ENCODE results near the gene AQR.

DNA sequence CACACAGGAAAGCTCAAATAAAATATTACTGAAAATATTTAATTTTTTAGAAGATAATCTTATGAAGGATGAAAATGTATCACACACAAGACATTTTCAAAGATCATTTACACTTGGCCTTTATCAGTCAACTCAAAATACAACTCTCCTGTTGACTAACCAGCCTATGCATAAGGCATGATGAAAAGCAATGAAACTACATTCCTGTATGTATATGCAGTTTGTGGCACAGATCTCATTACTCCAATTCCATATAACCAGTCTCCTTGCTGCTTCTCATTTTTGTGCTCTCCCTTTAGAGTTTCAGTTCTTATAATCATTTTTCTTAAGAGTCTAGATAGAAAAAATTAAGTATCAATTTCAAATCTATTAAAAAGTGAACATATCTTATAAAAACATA lies 25.8 kb downstream of the AQR start:
- TF ChIP-seq RAD21 (IDR thresholded peaks at IDR 0.05; ENCODE audit: low read depth), result no peak
- no peak for TF ChIP-seq CTCF (IDR thresholded peaks at IDR 0.05 in 2 of 3, conservative IDR thresholded peaks at IDR 0.05 in 1 of 3; ENCODE audit: borderline replicate concordance in 1 of 3, insufficient read depth in 1 of 3, low read depth in 2 of 3, low read length in 2 of 3)
- TF ChIP-seq TCF7L2 (IDR thresholded peaks at IDR 0.05; ENCODE audit: borderline replicate concordance, extremely low read depth, insufficient read depth, insufficient read length), result no peak
- no peak for TF ChIP-seq MAX (IDR thresholded peaks at IDR 0.05)
